CD4-positive, alpha-beta T cell treated with Interleukin-4 for 1 hour (primary cell): ENCODE measurements around the gene WWC2.
"Not testable (repeated sequence)": the region's sequence is repeated elsewhere in the genome, so short reads cannot be mapped to it uniquely, and the experiment has no call there.

Experiments
- DNase-seq, 2 donors: peaks; one replicate each; pipeline ENCODE4 v3.0.0-alpha.2; 2020 to 2022

WWC2 gene

GRCh38 chr4:183175631-183176232 is 76.7 kb downstream of the WWC2 start:
- no peak for DNase-seq

- no peak for DNase-seq
Observed at GRCh38 chr4:183177001-183177400, 77.9 kb downstream of the WWC2 start.

GRCh38 chr4:183178201-183178600 is 79.1 kb downstream of the WWC2 start:
- DNase-seq: no peak

GRCh38 chr4:183180096-183180495 is 81.0 kb downstream of the WWC2 start:
- no peak for DNase-seq

- no peak for DNase-seq
Observed at GRCh38 chr4:183180621-183181020, 81.6 kb downstream of the WWC2 start.

- no peak for DNase-seq
Observed at GRCh38 chr4:183181081-183181480, 82.0 kb downstream of the WWC2 start.

GRCh38 chr4:183182873-183183725 is 84.0 kb downstream of the WWC2 start:
- DNase-seq: peak in 1 of 2 donors; percentile 42

GRCh38 chr4:183183906-183184535 is 85.0 kb downstream of the WWC2 start:
- no peak for DNase-seq

GRCh38 chr4:183185018-183185417 is 86.0 kb downstream of the WWC2 start:
- no peak for DNase-seq

GRCh38 chr4:183185559-183185958 is 86.5 kb downstream of the WWC2 start:
- no peak for DNase-seq

- no peak for DNase-seq
Observed at GRCh38 chr4:183186813-183187212, 87.8 kb downstream of the WWC2 start.

- DNase-seq: no peak
Observed at GRCh38 chr4:183190900-183191527, 92.0 kb downstream of the WWC2 start.

- DNase-seq: no peak
Observed at GRCh38 chr4:183191630-183192029, 92.6 kb downstream of the WWC2 start.

GRCh38 chr4:183192571-183192970 is 93.5 kb downstream of the WWC2 start:
- DNase-seq: no peak

GRCh38 chr4:183193730-183194338 is 94.8 kb downstream of the WWC2 start:
- not testable (repeated sequence) for DNase-seq

GRCh38 chr4:183195534-183195933 is 96.5 kb downstream of the WWC2 start:
- DNase-seq: no peak

- no peak for DNase-seq
Observed at GRCh38 chr4:183197140-183197539, 98.1 kb downstream of the WWC2 start.

- DNase-seq: no peak
Observed at GRCh38 chr4:183200453-183200852, 101.4 kb downstream of the WWC2 start.

GRCh38 chr4:183201331-183201730 is 102.3 kb downstream of the WWC2 start:
- no peak for DNase-seq

- DNase-seq: no peak
Observed at GRCh38 chr4:183202523-183202922, 103.5 kb downstream of the WWC2 start.

GRCh38 chr4:183204793-183205192 is 105.7 kb downstream of the WWC2 start:
- DNase-seq: no peak

GRCh38 chr4:183205193-183205592 is 106.1 kb downstream of the WWC2 start:
- DNase-seq: no peak

- DNase-seq: no peak
Observed at GRCh38 chr4:183205709-183206108, 106.7 kb downstream of the WWC2 start.
